Stimulated activated CD8-positive, alpha-beta memory T cell treated with anti-CD3 and anti-CD28 coated beads, Interleukin-12 subunit alpha, Interleukin-12 subunit beta, amount 100 ng/mL, for 1 hour (primary cell): ENCODE data around the gene RBM15B.
"Not testable (repeated sequence)": the region's sequence is repeated elsewhere in the genome, so short reads cannot be mapped to it uniquely, and the experiment has no call there.

ENCODE experiments used
- DNase-seq: peaks from one replicate; pipeline ENCODE4 v3.0.0-alpha.2; 2020; ENCODE audit warnings: low read depth

The RBM15B gene

GRCh38 chr3:51378065-51378464 is 13.0 kb upstream of the RBM15B start:
- DNase-seq = no peak

GRCh38 chr3:51378726-51379125 is 12.4 kb upstream of the RBM15B start:
- DNase-seq = no peak

- DNase-seq = no peak
Measured at GRCh38 chr3:51379301-51379700, 11.8 kb upstream of the RBM15B start.

GRCh38 chr3:51379746-51380455 is 11.2 kb upstream of the RBM15B start:
- DNase-seq = no peak

DNA sequence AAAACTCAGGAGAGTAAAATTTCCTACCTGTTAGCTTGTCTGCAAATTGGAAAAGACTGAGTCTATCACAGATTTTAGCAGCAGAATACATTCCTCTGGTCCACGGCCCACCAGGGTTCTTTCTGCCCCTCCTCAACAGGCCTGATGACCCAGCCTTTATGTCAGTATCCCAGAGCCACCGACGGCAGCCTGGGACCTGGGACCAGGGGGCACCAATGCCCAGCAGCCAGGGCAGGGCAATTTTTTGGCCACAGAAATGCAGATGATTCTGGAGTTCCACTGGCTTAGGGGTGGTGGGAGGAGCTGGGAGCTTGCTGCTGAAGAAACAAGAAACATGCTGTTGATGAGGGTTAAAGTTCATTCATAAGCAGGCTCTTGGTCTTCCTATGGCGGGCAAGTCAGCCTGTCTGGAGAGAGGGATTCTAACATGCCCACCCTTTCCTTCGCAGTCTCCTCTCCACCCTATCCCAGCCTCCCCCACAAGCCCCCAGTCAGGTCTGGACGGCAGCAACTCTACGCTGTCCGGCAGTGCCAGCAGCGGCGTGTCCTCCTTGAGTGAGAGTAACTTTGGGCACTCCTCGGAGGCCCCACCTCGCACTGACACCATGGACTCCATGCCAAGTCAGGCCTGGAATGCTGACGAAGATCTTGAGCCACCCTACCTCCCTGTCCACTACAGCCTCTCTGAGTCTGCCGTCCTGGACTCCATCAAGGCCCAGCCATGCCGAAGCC is 10.3 kb upstream of the RBM15B start:
- DNase-seq = no peak

- no peak for DNase-seq
Measured at GRCh38 chr3:51381333-51381705, 9.8 kb upstream of the RBM15B start.

GRCh38 chr3:51382076-51382745 is 8.9 kb upstream of the RBM15B start:
- no peak for DNase-seq

DNA sequence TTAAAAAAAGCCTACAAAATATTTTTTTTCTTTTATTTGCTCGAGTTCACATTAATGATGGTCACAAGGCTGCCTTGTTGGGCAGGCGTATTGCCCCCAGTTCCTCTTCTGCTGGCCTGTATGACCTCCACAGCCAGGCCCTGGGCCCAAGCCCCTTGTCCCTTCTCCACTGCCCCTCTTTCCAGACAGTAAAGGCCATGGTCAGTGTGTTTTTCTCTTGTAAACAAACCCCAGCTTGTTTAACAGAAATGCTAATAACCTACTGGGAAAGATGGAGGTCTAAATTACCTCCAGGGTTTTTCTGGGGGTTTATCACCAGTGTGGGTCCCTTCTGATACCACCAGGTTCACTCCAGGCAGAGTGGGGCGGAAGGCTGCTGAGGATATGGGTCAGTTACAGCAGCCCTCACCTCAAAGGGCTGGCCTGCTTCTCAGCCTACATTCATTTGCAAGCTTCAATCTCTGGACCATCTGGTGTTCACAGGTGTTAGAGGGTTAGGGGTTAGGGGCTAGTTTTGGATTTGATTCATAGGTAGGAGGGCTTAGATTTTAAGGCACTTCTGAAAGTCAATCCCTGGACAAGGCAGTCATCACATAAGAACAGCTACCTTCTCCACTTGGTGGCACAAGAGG is 8.0 kb upstream of the RBM15B start:
- DNase-seq = no peak

- DNase-seq = no peak
Measured at GRCh38 chr3:51384055-51384725, 6.9 kb upstream of the RBM15B start.

- DNase-seq = peak; percentile 95
Measured at GRCh38 chr3:51384726-51385473, 6.2 kb upstream of the RBM15B start, which contains the start of gene MANF. TSS of gene MANF (plus strand) at chr3:51385291. CDS start at chr3:51385343, 52 bp downstream.

- DNase-seq = no peak
Measured at GRCh38 chr3:51385621-51386091, 5.4 kb upstream of the RBM15B start.

- no peak for DNase-seq
Measured at GRCh38 chr3:51386159-51386851, 4.8 kb upstream of the RBM15B start.

- DNase-seq = no peak
Measured at GRCh38 chr3:51386852-51387229, 4.2 kb upstream of the RBM15B start.

DNA sequence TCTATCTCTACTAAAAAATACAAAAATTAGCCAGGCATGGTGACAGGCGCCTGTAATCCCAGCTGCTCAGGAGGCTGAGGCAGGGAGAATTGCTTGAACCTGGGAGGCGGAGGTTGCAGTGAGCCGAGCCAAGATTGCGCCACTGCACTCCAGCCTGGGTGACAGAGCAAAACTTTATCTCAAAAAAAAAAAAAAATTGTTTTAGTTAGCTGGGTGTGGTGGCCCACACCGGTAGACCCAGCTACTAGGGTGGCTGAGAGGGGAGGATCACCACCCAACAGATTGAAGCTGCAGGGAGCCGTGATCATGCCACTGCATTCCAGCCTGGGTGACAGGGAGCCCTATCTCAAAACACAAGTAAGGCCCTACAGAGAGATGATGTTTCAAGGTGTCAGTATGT is 3.8 kb upstream of the RBM15B start:
- not testable (repeated sequence) for DNase-seq

GRCh38 chr3:51388286-51389029 is 2.6 kb upstream of the RBM15B start:
- no peak for DNase-seq

- DNase-seq = peak; percentile 36
Measured at GRCh38 chr3:51389423-51390183, 1.5 kb upstream of the RBM15B start.

- no peak for DNase-seq
Measured at GRCh38 chr3:51390246-51391074, 625 bp upstream of the RBM15B start.
